ENCODE data around the gene BICC1. TPM values are rescaled to one million over a fixed set of nuclear protein-coding genes. Genes with fewer than 3 reads are reported as not detected.

BICC1 gene
- total and polyA plus RNA-seq, 2 of the 4 experiments (the other 2 are of a cell fraction): 5.7 to 42.5 TPM

DNA sequence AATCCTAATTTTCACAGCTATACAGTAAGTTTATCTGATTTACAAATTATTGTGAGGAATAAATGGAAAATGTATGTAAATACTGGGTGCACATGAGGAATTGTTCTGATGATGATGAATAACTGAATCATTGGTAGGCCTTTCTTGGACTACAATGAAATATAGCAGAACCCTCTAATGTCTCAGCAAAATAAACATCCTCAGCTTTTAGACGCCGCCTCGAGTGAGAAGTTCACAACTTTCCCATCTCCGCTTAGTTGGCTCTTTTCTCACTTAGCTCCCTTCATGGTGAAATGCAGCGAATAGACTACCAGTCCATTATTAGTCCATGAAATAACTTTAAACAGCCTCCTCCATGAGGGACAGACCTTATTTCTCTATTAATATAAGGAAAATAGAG, 182.3 kb downstream of the BICC1 start:
- Histone ChIP-seq H2AK9ac (replicated peaks; ENCODE audit: low read depth, low read length, poor library complexity) (no peak overlapping the region), H3K4me1 (ENCODE audit: control insufficient read depth, insufficient read depth, low read length) (peaks cover 2% of the 10 kb centered on the region; the same call in 1 of the 2 replicates), H2BK120ac (ENCODE audit: low read depth, low read length) (no peak overlapping the region), H3K4me3 (ENCODE audit: insufficient read depth, low read depth, low read length) (no peak overlapping the region), H2AFZ (replicated peaks; ENCODE audit: low read length, poor library complexity) (no peak overlapping the region), H3K18ac (ENCODE audit: low read depth, low read length) (no peak overlapping the region), H3K9me3 (ENCODE audit: control insufficient read depth, insufficient read depth, low read length) (peaks cover 10% of the 10 kb centered on the region), H3K79me1 (ENCODE audit: low read depth in 1 of 2, low read length in 2 of 2) (peaks cover 33% of the 10 kb centered on the region in 2 experiments), H3K14ac (replicated peaks; ENCODE audit: low read depth, low read length) (no peak overlapping the region), H3K4ac (ENCODE audit: low read depth, low read length) (no peak overlapping the region), H3K56ac (ENCODE audit: extremely low read depth, insufficient read depth, low read length) (no peak overlapping the region), H4K20me1 (ENCODE audit: insufficient read depth, low read length) (peaks cover 8% of the 10 kb centered on the region; the same call in 1 of the 2 replicates), H3K9ac (ENCODE audit: low read depth, low read length) (no peak overlapping the region), H4K91ac (ENCODE audit: insufficient read depth, low read depth, low read length) (no peak overlapping the region), H3K23ac (ENCODE audit: low read depth, low read length) (no peak overlapping the region), H3K27ac (ENCODE audit: insufficient read depth, low read length) (no peak overlapping the region), H3K36me3 (ENCODE audit: control insufficient read depth, insufficient read depth, low read length) (no peaks in the 10 kb centered on the region), H2AK5ac (ENCODE audit: low read depth, low read length) (no peak overlapping the region), H3K9me1 (ENCODE audit: insufficient read depth, low read length) (peaks cover 5% of the 10 kb centered on the region; the same call in 1 of the 2 replicates), H4K5ac (ENCODE audit: low read depth, low read length) (no peak overlapping the region), H4K8ac (ENCODE audit: low read depth in 2 of 2, low read length in 2 of 2) (no peak overlapping the region), H3K27me3 (ENCODE audit: control insufficient read depth, insufficient read depth, low read length) (no peaks in the 10 kb centered on the region), H2BK5ac (ENCODE audit: low read depth, low read length, poor library complexity, severe bottlenecking) (no peak overlapping the region), H2BK20ac (ENCODE audit: low read depth, low read length) (no peak overlapping the region), H2BK15ac (ENCODE audit: low read depth, low read length) (no peak overlapping the region), H3K4me2 (ENCODE audit: low read depth, low read length) (no peak overlapping the region)
- ATAC-seq (ENCODE audit: low read depth): no peak
- DNase-seq: peak; percentile 7
- BruUV-seq (replicated peaks): no TSS peak
- in situ Hi-C loops (cut with MboI; ENCODE audit: low sequenced_read_pairs) (no loop called here), intact Hi-C loops (cut with micrococcal nuclease) (no loop called here), dilution Hi-C loops (cut with HindIII; ENCODE audit: low sequenced_read_pairs, unreplicated experiment) (no loop called here)
- ChIA-PET POLR2A (ENCODE audit: unreplicated experiment) (no interaction called here), CTCF (no interaction called here)
- TF ChIP-seq SMC3 (IDR thresholded peaks at IDR 0.05; ENCODE audit: low read depth, low read length) (no peak), MAFK (IDR thresholded peaks at IDR 0.05; ENCODE audit: low read depth, low read length) (no peak), CEBPB (IDR thresholded peaks at IDR 0.05; ENCODE audit: low read depth, low read length) (no peak), BHLHE40 (IDR thresholded peaks at IDR 0.05; ENCODE audit: low read depth, low read length) (no peak), RFX5 (IDR thresholded peaks at IDR 0.05; ENCODE audit: low read depth, low read length) (no peak), NFE2L2 (IDR thresholded peaks at IDR 0.05; ENCODE audit: low read depth, low read length) (no peak), RAD21 (IDR thresholded peaks at IDR 0.05; ENCODE audit: low read length) (no peak)
- TF ChIP-seq, protein P1, sequence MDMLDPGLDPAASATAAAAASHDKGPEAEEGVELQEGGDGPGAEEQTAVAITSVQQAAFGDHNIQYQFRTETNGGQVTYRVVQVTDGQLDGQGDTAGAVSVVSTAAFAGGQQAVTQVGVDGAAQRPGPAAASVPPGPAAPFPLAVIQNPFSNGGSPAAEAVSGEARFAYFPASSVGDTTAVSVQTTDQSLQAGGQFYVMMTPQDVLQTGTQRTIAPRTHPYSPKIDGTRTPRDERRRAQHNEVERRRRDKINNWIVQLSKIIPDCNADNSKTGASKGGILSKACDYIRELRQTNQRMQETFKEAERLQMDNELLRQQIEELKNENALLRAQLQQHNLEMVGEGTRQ (IDR thresholded peaks at IDR 0.05; ENCODE audit: low read depth, low read length): no peak
- TF ChIP-seq, protein P2, sequence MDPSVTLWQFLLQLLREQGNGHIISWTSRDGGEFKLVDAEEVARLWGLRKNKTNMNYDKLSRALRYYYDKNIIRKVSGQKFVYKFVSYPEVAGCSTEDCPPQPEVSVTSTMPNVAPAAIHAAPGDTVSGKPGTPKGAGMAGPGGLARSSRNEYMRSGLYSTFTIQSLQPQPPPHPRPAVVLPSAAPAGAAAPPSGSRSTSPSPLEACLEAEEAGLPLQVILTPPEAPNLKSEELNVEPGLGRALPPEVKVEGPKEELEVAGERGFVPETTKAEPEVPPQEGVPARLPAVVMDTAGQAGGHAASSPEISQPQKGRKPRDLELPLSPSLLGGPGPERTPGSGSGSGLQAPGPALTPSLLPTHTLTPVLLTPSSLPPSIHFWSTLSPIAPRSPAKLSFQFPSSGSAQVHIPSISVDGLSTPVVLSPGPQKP (IDR thresholded peaks at IDR 0.05; ENCODE audit: borderline replicate concordance, low read depth, low read length): no peak
- WGBS, 2 experiments (ENCODE audit: extremely low coverage in 2 of 2, insufficient read length in 1 of 2): no CpG with 5 or more reads among the region's 5 CpGs

Data from IMR-90 (cell line).